Measurements from ENCODE around the gene GFOD1.

The GFOD1 gene

DNA sequence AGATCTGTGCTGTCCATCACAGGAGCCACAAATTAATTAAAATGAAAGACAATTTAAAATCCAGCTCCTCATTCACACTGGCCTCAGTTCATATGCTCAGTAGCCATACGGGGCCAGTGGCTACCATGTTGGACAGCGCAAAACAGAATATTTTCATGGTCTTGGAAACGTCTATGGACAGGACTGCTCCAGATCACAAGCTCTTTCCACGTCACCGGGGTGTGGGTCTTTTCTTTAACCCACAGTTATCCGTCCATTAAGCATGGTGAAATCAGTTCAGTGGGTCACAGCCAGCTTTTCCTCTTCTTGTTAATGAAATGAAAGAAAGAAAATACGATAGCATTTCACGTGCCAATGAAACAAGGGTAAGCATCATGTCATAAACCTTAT, 24.1 kb downstream of the GFOD1 start:
- no peak for DNase-seq (ENCODE audit: low spot score)
- Histone ChIP-seq H3K27ac (replicated peaks; ENCODE audit: low read length) (no peak overlapping the region), H3K4ac (ENCODE audit: low read length) (no peak overlapping the region), H3K4me2 (ENCODE audit: insufficient read depth, low read length, poor library complexity, severe bottlenecking) (no peak overlapping the region), H2BK120ac (ENCODE audit: low read depth, low read length) (no peak overlapping the region), H2AFZ (ENCODE audit: low read length) (no peak overlapping the region), H3K4me1 (ENCODE audit: control insufficient read depth in 2 of 2, insufficient read depth in 1 of 2, low read depth in 1 of 2, low read length in 2 of 2) (peaks cover 7 to 8% of the 10 kb centered on the region in 2 donors), H2BK15ac (ENCODE audit: low read length) (no peak overlapping the region), H2BK12ac (ENCODE audit: low read length) (no peak overlapping the region), H2BK5ac (ENCODE audit: low read length) (no peak overlapping the region), H3K27me3 (ENCODE audit: control insufficient read depth in 3 of 3, insufficient read depth in 3 of 3, low read depth in 1 of 3, low read length in 3 of 3) (no peaks in the 10 kb centered on the region), H2AK5ac (ENCODE audit: low read depth, low read length) (no peak overlapping the region), H3K4me3 (ENCODE audit: low read length in 2 of 2) (no peak overlapping the region), H3K9me3 (replicated peaks in 1 of 2; ENCODE audit: control insufficient read depth in 2 of 2, insufficient read depth in 1 of 2, low read depth in 1 of 2, low read length in 2 of 2) (no peaks in the 10 kb centered on the region), H3K23ac (ENCODE audit: low read depth, low read length, poor library complexity) (no peak overlapping the region), H4K91ac (ENCODE audit: low read depth, low read length, poor library complexity) (no peak overlapping the region), H3K36me3 (replicated peaks in 1 of 2; ENCODE audit: control insufficient read depth in 2 of 2, insufficient read depth in 2 of 2, low read length in 2 of 2) (no peaks in the 10 kb centered on the region), H3K9ac (ENCODE audit: low read depth, low read length, poor library complexity) (no peak overlapping the region), H3K79me1 (ENCODE audit: low read depth, low read length) (no peaks in the 10 kb centered on the region), H3K18ac (ENCODE audit: low read length) (no peak overlapping the region), H3K14ac (ENCODE audit: low read length) (no peak overlapping the region), H4K8ac (ENCODE audit: low read depth, low read length) (no peak overlapping the region)
- WGBS, 2 donors (ENCODE audit: extremely low coverage in 2 of 2, insufficient read length in 2 of 2, insufficient replicate concordance in 1 of 2): no CpG with 5 or more reads among the region's 8 CpGs

DNA sequence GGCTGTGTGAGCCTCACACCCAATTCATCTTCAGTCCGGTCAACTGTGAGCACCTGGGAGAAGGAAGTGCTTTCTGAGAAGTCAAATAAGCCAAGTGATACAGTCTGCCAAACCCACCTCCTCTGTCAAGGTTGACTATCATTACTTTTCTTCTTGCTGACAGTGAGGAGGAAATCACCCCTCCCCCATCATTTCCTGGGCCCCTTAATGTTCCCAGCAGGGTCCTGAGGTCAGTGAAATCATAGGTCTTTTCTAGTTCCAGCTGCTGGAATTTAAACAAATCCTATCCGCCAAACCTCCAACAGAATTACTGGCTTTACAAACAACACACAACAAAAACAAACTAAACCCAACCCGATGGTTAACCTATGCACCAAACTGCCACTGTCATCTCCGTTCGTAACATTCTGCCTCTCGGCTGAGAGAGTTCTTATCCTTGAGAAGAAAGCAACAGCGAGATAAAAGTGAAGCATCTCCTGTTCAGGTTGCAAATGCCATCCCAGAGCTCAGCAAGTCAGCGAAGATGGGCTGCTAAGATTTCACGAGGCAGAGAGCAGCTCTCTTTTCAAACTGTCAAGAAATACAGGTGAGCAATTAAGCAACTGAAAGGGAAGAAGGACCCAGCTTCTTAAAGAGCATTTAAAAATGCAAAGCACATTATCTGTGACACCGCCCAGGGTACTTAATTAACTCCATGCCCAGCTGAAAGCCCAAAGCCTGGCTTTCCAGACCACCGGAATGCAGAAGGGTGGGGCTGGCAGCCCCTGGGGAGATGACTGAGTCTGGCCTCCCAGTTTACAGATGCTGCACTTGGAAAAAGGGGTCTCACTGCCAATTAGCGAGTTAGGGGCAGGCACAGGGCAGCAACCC, 24.7 kb downstream of the GFOD1 start:
- Histone ChIP-seq H4K91ac (ENCODE audit: low read depth, low read length, poor library complexity) (no peak overlapping the region), H3K4me1 (ENCODE audit: control insufficient read depth in 2 of 2, insufficient read depth in 1 of 2, low read depth in 1 of 2, low read length in 2 of 2) (peaks cover 7 to 8% of the 10 kb centered on the region in 2 donors), H3K4ac (ENCODE audit: low read length) (no peak overlapping the region), H3K23ac (ENCODE audit: low read depth, low read length, poor library complexity) (no peak overlapping the region), H3K18ac (ENCODE audit: low read length) (no peak overlapping the region), H3K14ac (ENCODE audit: low read length) (no peak overlapping the region), H3K27ac (replicated peaks; ENCODE audit: low read length) (no peak overlapping the region), H3K27me3 (ENCODE audit: control insufficient read depth in 3 of 3, insufficient read depth in 3 of 3, low read depth in 1 of 3, low read length in 3 of 3) (no peaks in the 10 kb centered on the region), H3K4me2 (ENCODE audit: insufficient read depth, low read length, poor library complexity, severe bottlenecking) (peak overlapping the region; percentile 22), H2BK120ac (ENCODE audit: low read depth, low read length) (no peak overlapping the region), H2AK5ac (ENCODE audit: low read depth, low read length) (no peak overlapping the region), H2BK15ac (ENCODE audit: low read length) (no peak overlapping the region), H3K4me3 (ENCODE audit: low read length in 2 of 2) (no peak overlapping the region), H3K79me1 (ENCODE audit: low read depth, low read length) (no peaks in the 10 kb centered on the region), H3K9me3 (replicated peaks in 1 of 2; ENCODE audit: control insufficient read depth in 2 of 2, insufficient read depth in 1 of 2, low read depth in 1 of 2, low read length in 2 of 2) (no peaks in the 10 kb centered on the region), H3K9ac (ENCODE audit: low read depth, low read length, poor library complexity) (no peak overlapping the region), H2BK12ac (ENCODE audit: low read length) (no peak overlapping the region), H2AFZ (ENCODE audit: low read length) (no peak overlapping the region), H2BK5ac (ENCODE audit: low read length) (no peak overlapping the region), H3K36me3 (replicated peaks in 1 of 2; ENCODE audit: control insufficient read depth in 2 of 2, insufficient read depth in 2 of 2, low read length in 2 of 2) (no peaks in the 10 kb centered on the region), H4K8ac (ENCODE audit: low read depth, low read length) (no peak overlapping the region)
- no peak for DNase-seq (ENCODE audit: low spot score)
- no CpG with 5 or more reads among the region's 12 CpGs for WGBS, 2 donors (ENCODE audit: extremely low coverage in 2 of 2, insufficient read length in 2 of 2, insufficient replicate concordance in 1 of 2)

DNA sequence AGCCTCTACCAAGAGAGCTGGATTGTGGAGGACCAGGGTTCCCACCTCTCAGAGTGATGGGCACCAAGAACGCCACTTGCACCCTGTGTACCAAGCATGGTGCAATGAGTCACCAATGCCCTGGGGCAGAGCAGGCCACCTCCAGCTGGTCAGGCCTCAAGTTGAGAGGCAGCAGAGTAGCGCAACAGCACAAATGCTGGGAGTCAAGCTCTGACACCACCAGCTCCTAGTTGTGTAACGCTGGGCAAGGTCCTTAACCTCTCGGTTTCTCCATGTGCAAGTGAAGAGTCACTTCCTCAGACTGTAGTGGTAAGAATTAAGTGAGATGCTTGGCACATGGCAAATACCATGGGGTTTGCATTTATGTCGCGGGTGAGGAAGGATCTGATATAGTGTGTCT, 25.6 kb downstream of the GFOD1 start:
- no peak overlapping the region for H4K8ac ChIP-seq (ENCODE audit: low read depth, low read length)
- no CpG with 5 or more reads among the region's 6 CpGs for WGBS, 2 donors (ENCODE audit: extremely low coverage in 2 of 2, insufficient read length in 2 of 2, insufficient replicate concordance in 1 of 2)
- no peak for DNase-seq (ENCODE audit: low spot score)

DNA sequence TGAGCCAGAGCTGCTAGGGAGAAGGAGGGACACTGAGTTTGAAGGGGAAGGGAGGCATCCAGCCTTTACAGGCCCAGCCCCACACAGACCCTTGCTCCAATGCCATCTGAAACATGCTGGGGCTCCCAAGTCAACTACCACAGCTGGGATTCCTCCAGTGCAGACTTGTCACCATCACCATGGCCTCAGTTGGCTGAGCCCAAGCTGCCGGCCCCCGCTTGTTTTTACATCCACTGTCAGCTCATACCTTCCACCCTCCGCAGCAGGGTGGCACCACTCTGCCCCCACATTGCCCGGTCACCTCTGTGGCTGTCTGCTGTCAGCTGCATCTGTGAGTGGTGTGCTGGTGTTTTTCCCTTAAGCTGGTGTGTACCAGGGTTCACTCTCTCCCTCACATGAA, 26.1 kb downstream of the GFOD1 start:
- no CpG with 5 or more reads among the region's 4 CpGs for WGBS, 2 donors (ENCODE audit: extremely low coverage in 2 of 2, insufficient read length in 2 of 2, insufficient replicate concordance in 1 of 2)
- Histone ChIP-seq H2AFZ (ENCODE audit: low read length) (no peak overlapping the region), H3K27ac (replicated peaks; ENCODE audit: low read length) (no peak overlapping the region), H2BK120ac (ENCODE audit: low read depth, low read length) (no peak overlapping the region), H3K9me3 (replicated peaks in 1 of 2; ENCODE audit: control insufficient read depth in 2 of 2, insufficient read depth in 1 of 2, low read depth in 1 of 2, low read length in 2 of 2) (no peaks in the 10 kb centered on the region), H2BK15ac (ENCODE audit: low read length) (no peak overlapping the region), H2BK12ac (ENCODE audit: low read length) (no peak overlapping the region), H3K27me3 (ENCODE audit: control insufficient read depth in 3 of 3, insufficient read depth in 3 of 3, low read depth in 1 of 3, low read length in 3 of 3) (no peaks in the 10 kb centered on the region), H2AK5ac (ENCODE audit: low read depth, low read length) (no peak overlapping the region), H3K9ac (ENCODE audit: low read depth, low read length, poor library complexity) (no peak overlapping the region), H2BK5ac (ENCODE audit: low read length) (no peak overlapping the region), H3K4me1 (ENCODE audit: control insufficient read depth in 2 of 2, insufficient read depth in 1 of 2, low read depth in 1 of 2, low read length in 2 of 2) (peaks cover 7 to 8% of the 10 kb centered on the region in 2 donors), H3K23ac (ENCODE audit: low read depth, low read length, poor library complexity) (no peak overlapping the region), H4K91ac (ENCODE audit: low read depth, low read length, poor library complexity) (no peak overlapping the region), H3K18ac (ENCODE audit: low read length) (no peak overlapping the region), H3K79me1 (ENCODE audit: low read depth, low read length) (no peaks in the 10 kb centered on the region), H3K4ac (ENCODE audit: low read length) (no peak overlapping the region), H3K4me2 (ENCODE audit: insufficient read depth, low read length, poor library complexity, severe bottlenecking) (no peak overlapping the region), H3K4me3 (ENCODE audit: low read length in 2 of 2) (no peak overlapping the region), H4K8ac (ENCODE audit: low read depth, low read length) (no peak overlapping the region), H3K36me3 (replicated peaks in 1 of 2; ENCODE audit: control insufficient read depth in 2 of 2, insufficient read depth in 2 of 2, low read length in 2 of 2) (no peaks in the 10 kb centered on the region), H3K14ac (ENCODE audit: low read length) (no peak overlapping the region)
- DNase-seq (ENCODE audit: low spot score): no peak

More for the DNA sequence above, 25.6 kb downstream of the GFOD1 start:
- no peaks in the 10 kb centered on the region for H3K79me1 ChIP-seq (ENCODE audit: low read depth, low read length)
- no peak overlapping the region for H2AK5ac ChIP-seq (ENCODE audit: low read depth, low read length)
- no peak overlapping the region for H3K4ac ChIP-seq (ENCODE audit: low read length)
- H3K4me3 ChIP-seq (ENCODE audit: low read length in 2 of 2): peak overlapping the region in 1 of 2 donors; percentile 56
- no peak overlapping the region for H3K4me2 ChIP-seq (ENCODE audit: insufficient read depth, low read length, poor library complexity, severe bottlenecking)
- H3K4me1 ChIP-seq (ENCODE audit: control insufficient read depth in 2 of 2, insufficient read depth in 1 of 2, low read depth in 1 of 2, low read length in 2 of 2): peaks cover 7 to 8% of the 10 kb centered on the region in 2 donors
- no peak overlapping the region for H4K91ac ChIP-seq (ENCODE audit: low read depth, low read length, poor library complexity)
- H3K9ac ChIP-seq (ENCODE audit: low read depth, low read length, poor library complexity): no peak overlapping the region
- no peak overlapping the region for H3K27ac ChIP-seq (replicated peaks; ENCODE audit: low read length)
- H2AFZ ChIP-seq (ENCODE audit: low read length): no peak overlapping the region
- no peak overlapping the region for H3K23ac ChIP-seq (ENCODE audit: low read depth, low read length, poor library complexity)
- no peak overlapping the region for H3K14ac ChIP-seq (ENCODE audit: low read length)
- no peak overlapping the region for H2BK120ac ChIP-seq (ENCODE audit: low read depth, low read length)
- no peak overlapping the region for H2BK5ac ChIP-seq (ENCODE audit: low read length)
- H2BK15ac ChIP-seq (ENCODE audit: low read length): no peak overlapping the region
- H3K18ac ChIP-seq (ENCODE audit: low read length): no peak overlapping the region
- H3K9me3 ChIP-seq (replicated peaks in 1 of 2; ENCODE audit: control insufficient read depth in 2 of 2, insufficient read depth in 1 of 2, low read depth in 1 of 2, low read length in 2 of 2): no peaks in the 10 kb centered on the region
- H3K27me3 ChIP-seq (ENCODE audit: control insufficient read depth in 3 of 3, insufficient read depth in 3 of 3, low read depth in 1 of 3, low read length in 3 of 3): no peaks in the 10 kb centered on the region
- no peaks in the 10 kb centered on the region for H3K36me3 ChIP-seq (replicated peaks in 1 of 2; ENCODE audit: control insufficient read depth in 2 of 2, insufficient read depth in 2 of 2, low read length in 2 of 2)
- H2BK12ac ChIP-seq (ENCODE audit: low read length): no peak overlapping the region

All from neuronal stem cell (in vitro differentiated cells).